SU-DHL-6 (cell line): ENCODE measurements around the gene HECTD1.

ENCODE experiments used
- H2AFZ ChIP-seq: fragments of 200-600 bp; sonication (generic); 2 replicates; pipeline ENCODE4 v1.6.1; 2014; ENCODE audit warnings: low read depth, mild to moderate bottlenecking, moderate library complexity, mixed read lengths, antibody characterized with exemption, low read length; ENCODE audit not compliant: severe bottlenecking
- H3F3A ChIP-seq: fragments of 200-600 bp; shearing (Covaris generic); 2 replicates; pipeline ENCODE4 v1.6.0; 2016; ENCODE audit warnings: antibody characterized with exemption, mild to moderate bottlenecking; ENCODE audit not compliant: insufficient read depth
- H3K27ac ChIP-seq: fragments of 200-600 bp; sonication (generic); 2 replicates; pipeline ENCODE4 v1.5.1; 2016; ENCODE audit warnings: low read depth, mild to moderate bottlenecking, low read length, moderate library complexity, mixed read lengths
- H3K27me3 ChIP-seq: fragments of 200-600 bp; sonication (generic), shearing (Covaris generic); 2 replicates; pipeline ENCODE4 v1.6.0; 2014; ENCODE audit warnings: mild to moderate bottlenecking, low read length
- H3K36me3 ChIP-seq: fragments of 200-600 bp; sonication (generic); 2 replicates; pipeline ENCODE4 v1.6.1; 2014; ENCODE audit warnings: mild to moderate bottlenecking, low read length, mixed read lengths
- H3K4me2 ChIP-seq: fragments of 300-600, 200-600 bp; shearing (Covaris generic), sonication (generic); 2 replicates; pipeline ENCODE4 v1.6.0; 2014; ENCODE audit warnings: low read length, low read depth, mild to moderate bottlenecking; ENCODE audit not compliant: poor library complexity, severe bottlenecking
- H3K4me3 ChIP-seq: fragments of 200-600 bp; sonication (generic); 2 replicates; pipeline ENCODE4 v1.5.1; 2014; ENCODE audit warnings: antibody characterized with exemption, low read length, mild to moderate bottlenecking, mixed read lengths; ENCODE audit not compliant: insufficient read depth, poor library complexity, severe bottlenecking
- H3K79me2 ChIP-seq: fragments of 200-600 bp; sonication (generic); 2 replicates; pipeline ENCODE4 v1.6.1; 2014; ENCODE audit warnings: mild to moderate bottlenecking, low read length, moderate library complexity; ENCODE audit not compliant: insufficient read depth
- H3K9ac ChIP-seq: fragments of 200-600 bp; sonication (generic); 2 replicates; pipeline ENCODE4 v1.7.0; 2014; ENCODE audit warnings: mild to moderate bottlenecking, low read length
- H3K9me2 ChIP-seq: fragments of 200-600 bp; sonication (generic); replicated peaks from 2 replicates; pipeline ENCODE4 v1.6.1; 2014; ENCODE audit warnings: low read length; ENCODE audit not compliant: insufficient read depth
- H3K9me3 ChIP-seq: fragments of 200-600 bp; sonication (generic); 2 replicates; pipeline ENCODE4 v1.6.1; 2014; ENCODE audit warnings: low read length, mixed read lengths; ENCODE audit not compliant: insufficient read depth
- H4K20me1 ChIP-seq: fragments of 200-600 bp; sonication (generic); 2 replicates; pipeline ENCODE4 v1.6.1; 2014; ENCODE audit warnings: low read depth, mild to moderate bottlenecking, antibody characterized with exemption, low read length, moderate library complexity, mixed read lengths
- CTCF ChIP-seq: fragments of 200-600 bp; sonication (generic); IDR thresholded peaks from one replicate; pipeline ENCODE4 v1.5.1; 2017; ENCODE audit warnings: antibody characterized with exemption, mild to moderate bottlenecking, low read length, moderate library complexity; ENCODE audit not compliant: insufficient read depth, poor library complexity, severe bottlenecking
- EZH2phosphoT487 ChIP-seq: fragments of 200-600 bp; sonication (generic), shearing (Covaris generic); conservative IDR thresholded peaks from 2 replicates; pipeline ENCODE4 v1.6.1; 2018; ENCODE audit warnings: mild to moderate bottlenecking, antibody characterized with exemption, low read length, moderate library complexity, mixed read lengths

The HECTD1 gene

GRCh38 chr14:31113794-31114193 is 93.8 kb downstream of the HECTD1 start:
- Histone ChIP-seq H3K27ac (no peak overlapping the region), H3K4me3 (no peak overlapping the region), H3K9ac (no peak overlapping the region), H3F3A (0 out of 2 replicates have a peak, but pooled peaks cover 9% of the 10 kb centered on the region), H3K79me2 (no peaks in the 10 kb centered on the region), H4K20me1 (no peaks in the 10 kb centered on the region), H3K27me3 (no peaks in the 10 kb centered on the region), H3K9me3 (no peaks in the 10 kb centered on the region), H3K4me2 (no peak overlapping the region), H3K9me2 (no peaks in the 10 kb centered on the region), H3K36me3 (peaks cover 44% of the 10 kb centered on the region), H2AFZ (no peak overlapping the region)
- no peak for TF ChIP-seq EZH2phosphoT487
- no peak for TF ChIP-seq CTCF

- no peaks in the 10 kb centered on the region for H3K9me2 ChIP-seq
- no peak overlapping the region for H3K27ac ChIP-seq
- H3K36me3 ChIP-seq: peaks cover 62% of the 10 kb centered on the region
- H3K9me3 ChIP-seq: no peaks in the 10 kb centered on the region
- TF ChIP-seq CTCF (no peak), EZH2phosphoT487 (no peak)
- H3F3A ChIP-seq: 0 out of 2 replicates have a peak, but pooled peaks cover 9% of the 10 kb centered on the region
- H3K27me3 ChIP-seq: no peaks in the 10 kb centered on the region
- no peak overlapping the region for H3K4me2 ChIP-seq
- no peaks in the 10 kb centered on the region for H3K79me2 ChIP-seq
- H4K20me1 ChIP-seq: no peaks in the 10 kb centered on the region
- no peak overlapping the region for H3K9ac ChIP-seq
- no peak overlapping the region for H2AFZ ChIP-seq
- H3K4me3 ChIP-seq: no peak overlapping the region
These were observed 96.7 kb downstream of the HECTD1 start for GRCh38 chr14:31110872-31111271.

GRCh38 chr14:31109257-31109656 is 98.3 kb downstream of the HECTD1 start:
- Histone ChIP-seq H3K36me3 (peaks cover 59% of the 10 kb centered on the region), H4K20me1 (no peaks in the 10 kb centered on the region), H3K9ac (no peak overlapping the region), H3K79me2 (no peaks in the 10 kb centered on the region), H3K4me3 (no peak overlapping the region), H3K4me2 (no peak overlapping the region), H3K9me3 (no peaks in the 10 kb centered on the region), H2AFZ (no peak overlapping the region), H3F3A (0 out of 2 replicates have a peak, but pooled peaks cover 9% of the 10 kb centered on the region), H3K27ac (no peak overlapping the region), H3K27me3 (no peaks in the 10 kb centered on the region), H3K9me2 (no peaks in the 10 kb centered on the region)
- TF ChIP-seq CTCF (no peak), EZH2phosphoT487 (no peak)
